Measurements from ENCODE around the gene CPLANE2.
A peak's percentile ranks its signal among the peaks of the same experiment; 100 is the strongest.

Gene CPLANE2

DNA sequence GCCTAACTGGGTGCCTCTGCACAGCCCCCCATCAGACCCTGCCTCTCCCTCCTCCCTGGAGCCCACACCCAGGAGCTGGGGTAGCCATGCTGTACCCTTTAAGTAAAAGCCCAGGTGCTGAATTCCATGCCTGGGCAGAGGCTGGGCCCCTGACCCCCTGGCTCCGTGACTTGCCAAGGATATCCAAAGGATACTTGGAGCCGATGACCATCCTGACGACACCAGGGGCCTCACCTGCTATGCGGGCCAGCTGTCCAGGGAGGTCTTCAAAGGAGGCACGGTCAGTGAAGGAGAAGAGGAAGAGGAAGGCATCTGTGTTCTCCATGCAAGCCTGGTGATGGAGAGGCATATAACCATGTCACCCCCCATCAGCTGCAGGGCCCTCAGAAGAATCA, 4.7 kb downstream of the CPLANE2 start:
- DNase-seq (ENCODE audit: low spot score) = no peak
- TF ChIP-seq, protein P1, sequence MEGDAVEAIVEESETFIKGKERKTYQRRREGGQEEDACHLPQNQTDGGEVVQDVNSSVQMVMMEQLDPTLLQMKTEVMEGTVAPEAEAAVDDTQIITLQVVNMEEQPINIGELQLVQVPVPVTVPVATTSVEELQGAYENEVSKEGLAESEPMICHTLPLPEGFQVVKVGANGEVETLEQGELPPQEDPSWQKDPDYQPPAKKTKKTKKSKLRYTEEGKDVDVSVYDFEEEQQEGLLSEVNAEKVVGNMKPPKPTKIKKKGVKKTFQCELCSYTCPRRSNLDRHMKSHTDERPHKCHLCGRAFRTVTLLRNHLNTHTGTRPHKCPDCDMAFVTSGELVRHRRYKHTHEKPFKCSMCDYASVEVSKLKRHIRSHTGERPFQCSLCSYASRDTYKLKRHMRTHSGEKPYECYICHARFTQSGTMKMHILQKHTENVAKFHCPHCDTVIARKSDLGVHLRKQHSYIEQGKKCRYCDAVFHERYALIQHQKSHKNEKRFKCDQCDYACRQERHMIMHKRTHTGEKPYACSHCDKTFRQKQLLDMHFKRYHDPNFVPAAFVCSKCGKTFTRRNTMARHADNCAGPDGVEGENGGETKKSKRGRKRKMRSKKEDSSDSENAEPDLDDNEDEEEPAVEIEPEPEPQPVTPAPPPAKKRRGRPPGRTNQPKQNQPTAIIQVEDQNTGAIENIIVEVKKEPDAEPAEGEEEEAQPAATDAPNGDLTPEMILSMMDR (conservative IDR thresholded peaks at IDR 0.05; ENCODE audit: low read depth) = no peak
- ChIA-PET POLR2A (ENCODE audit: low non-redundant PET) (no interaction called here), CTCF (no interaction called here)
- H3K27ac ChIP-seq = peak overlapping the region; percentile 3; the same call in 1 of the 2 replicates

GRCh38 chr1:16231331-16232315, 5.4 kb downstream of the CPLANE2 start:
- TF ChIP-seq, protein P1 (conservative IDR thresholded peaks at IDR 0.05; ENCODE audit: low read depth) = no peak
- POLR2A ChIA-PET (ENCODE audit: low non-redundant PET) = no interaction called here
- peak overlapping the region; percentile 3; the same call in 1 of the 2 replicates for H3K27ac ChIP-seq
- DNase-seq (ENCODE audit: low spot score) = no peak
- CTCF ChIA-PET = interaction anchor here (0.6 kb wide), 1 partner anchor 39 kb away, joined by 3 read pairs; no protein-coding TSS in a partner anchor

DNA sequence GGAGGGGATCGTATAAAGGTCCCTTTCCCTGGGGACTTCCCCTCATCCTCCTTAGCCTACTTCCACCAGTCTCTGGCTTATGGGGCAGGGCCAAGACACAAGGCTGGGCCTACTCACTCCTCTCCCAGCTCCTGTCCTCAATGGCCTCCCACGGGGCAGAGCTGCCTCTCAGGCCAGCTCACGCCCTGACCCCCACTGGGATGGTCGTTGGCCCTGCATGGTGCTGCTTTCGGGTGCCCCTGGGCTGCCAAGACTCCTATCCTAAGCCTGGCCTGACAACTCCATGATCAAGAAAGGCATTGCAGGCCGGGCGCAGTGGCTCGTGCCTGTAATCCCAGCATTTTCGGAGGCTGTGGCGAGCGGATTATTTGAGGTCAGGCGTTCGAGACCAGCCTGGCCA, 6.2 kb downstream of the CPLANE2 start:
- ChIA-PET CTCF (interaction anchor here (0.6 kb wide), 1 partner anchor 39 kb away, joined by 3 read pairs; no protein-coding TSS in a partner anchor), POLR2A (ENCODE audit: low non-redundant PET) (no interaction called here)
- peak overlapping the region; percentile 17; the same call in 1 of the 2 replicates for H3K27ac ChIP-seq
- no peak for DNase-seq (ENCODE audit: low spot score)
- TF ChIP-seq, protein P1 (conservative IDR thresholded peaks at IDR 0.05; ENCODE audit: low read depth) = no peak

- peak overlapping the region; percentile 17; the same call in 1 of the 2 replicates for H3K27ac ChIP-seq
- TF ChIP-seq, protein P1 (conservative IDR thresholded peaks at IDR 0.05; ENCODE audit: low read depth) = no peak
- CTCF ChIA-PET = interaction anchor here (0.7 kb wide), 2 partner anchors 14 to 67 kb away, joined by 4 to 6 read pairs; no protein-coding TSS in a partner anchor
- POLR2A ChIA-PET (ENCODE audit: low non-redundant PET) = no interaction called here
- no peak for DNase-seq (ENCODE audit: low spot score)
These were observed 6.8 kb downstream of the CPLANE2 start for GRCh38 chr1:16229976-16230740.

- ChIA-PET CTCF (no interaction called here), POLR2A (ENCODE audit: low non-redundant PET) (no interaction called here)
- TF ChIP-seq, protein P1 (conservative IDR thresholded peaks at IDR 0.05; ENCODE audit: low read depth) = no peak
- H3K27ac ChIP-seq = no peak overlapping the region
- no peak for DNase-seq (ENCODE audit: low spot score)
These were observed 10.3 kb downstream of the CPLANE2 start for GRCh38 chr1:16226490-16227179.

DNA sequence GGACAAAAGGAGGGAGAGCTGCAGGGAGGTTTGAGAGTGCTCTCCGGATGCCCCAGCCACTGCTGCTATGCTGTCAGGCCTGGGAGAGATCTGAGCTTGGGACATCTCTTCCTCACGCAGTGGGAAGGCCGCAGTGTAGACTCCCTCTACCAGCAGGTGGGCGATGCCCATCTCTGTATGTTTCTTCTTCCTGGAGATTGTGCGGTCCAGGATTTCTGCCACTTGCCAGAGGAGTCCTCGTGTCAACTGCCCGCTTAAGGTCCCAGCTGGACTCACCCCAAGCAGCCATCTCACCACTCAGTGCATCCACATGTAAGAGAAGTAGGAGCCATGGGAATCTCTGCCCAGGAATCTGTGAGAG, 10.9 kb downstream of the CPLANE2 start:
- H3K27ac ChIP-seq = no peak overlapping the region
- ChIA-PET POLR2A (ENCODE audit: low non-redundant PET) (no interaction called here), CTCF (interaction anchor here (0.6 kb wide), 1 partner anchor 288 kb away, joined by 3 read pairs; no protein-coding TSS in a partner anchor)
- TF ChIP-seq, protein P1 (conservative IDR thresholded peaks at IDR 0.05; ENCODE audit: low read depth) = no peak
- DNase-seq (ENCODE audit: low spot score) = no peak
